Vagina (tissue), 2 donors: ENCODE results near the gene MEPE.

ENCODE experiments used
- POLR2AphosphoS5 ChIP-seq, 2 donors: sonication (generic); formaldehyde crosslinking; IDR thresholded peaks; one replicate each; pipeline ENCODE4 v1.9.0; 2017; ENCODE audit warnings: antibody characterized with exemption in 2 of 2, mild to moderate bottlenecking in 2 of 2, low read depth in 1 of 2; ENCODE audit not compliant: insufficient read depth in 1 of 2
- TF ChIP-seq, protein P1 (sequence below), 3 experiments: fragments of 450-650 bp in 2 of 3; fragments of 200-600 bp in 1 of 3; sonication (generic) in 1 of 3; IDR thresholded peaks; one replicate each; pipeline ENCODE4 v1.5.1; 2017 to 2019; ENCODE audit warnings: antibody characterized with exemption in 3 of 3, mild to moderate bottlenecking in 2 of 3, moderate library complexity in 2 of 3

GRCh38 chr4:87855559-87855958 lies 22.8 kb downstream of the MEPE start:
- TF ChIP-seq POLR2AphosphoS5 (IDR thresholded peaks at IDR 0.05; ENCODE audit: insufficient read depth in 1 of 2, low read depth in 1 of 2): no peak
- TF ChIP-seq, protein P1, sequence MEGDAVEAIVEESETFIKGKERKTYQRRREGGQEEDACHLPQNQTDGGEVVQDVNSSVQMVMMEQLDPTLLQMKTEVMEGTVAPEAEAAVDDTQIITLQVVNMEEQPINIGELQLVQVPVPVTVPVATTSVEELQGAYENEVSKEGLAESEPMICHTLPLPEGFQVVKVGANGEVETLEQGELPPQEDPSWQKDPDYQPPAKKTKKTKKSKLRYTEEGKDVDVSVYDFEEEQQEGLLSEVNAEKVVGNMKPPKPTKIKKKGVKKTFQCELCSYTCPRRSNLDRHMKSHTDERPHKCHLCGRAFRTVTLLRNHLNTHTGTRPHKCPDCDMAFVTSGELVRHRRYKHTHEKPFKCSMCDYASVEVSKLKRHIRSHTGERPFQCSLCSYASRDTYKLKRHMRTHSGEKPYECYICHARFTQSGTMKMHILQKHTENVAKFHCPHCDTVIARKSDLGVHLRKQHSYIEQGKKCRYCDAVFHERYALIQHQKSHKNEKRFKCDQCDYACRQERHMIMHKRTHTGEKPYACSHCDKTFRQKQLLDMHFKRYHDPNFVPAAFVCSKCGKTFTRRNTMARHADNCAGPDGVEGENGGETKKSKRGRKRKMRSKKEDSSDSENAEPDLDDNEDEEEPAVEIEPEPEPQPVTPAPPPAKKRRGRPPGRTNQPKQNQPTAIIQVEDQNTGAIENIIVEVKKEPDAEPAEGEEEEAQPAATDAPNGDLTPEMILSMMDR (IDR thresholded peaks at IDR 0.05): no peak
